ENCODE measurements around the gene LPAR3. TPM values are rescaled to one million over a fixed set of nuclear protein-coding genes. Genes with fewer than 3 reads are reported as not detected.

Gene LPAR3
- total and polyA plus RNA-seq, 2 experiments from 2014 or later = 0.32 TPM; not detected in 1

- no peaks in the 10 kb centered on the region for H3K36me3 ChIP-seq (ENCODE audit: low read depth)
- no peak overlapping the region for H2AFZ ChIP-seq
- no peaks in the 10 kb centered on the region for H3K9me3 ChIP-seq (ENCODE audit: low read depth)
- H3K9me2 ChIP-seq (ENCODE audit: insufficient read depth) = no peaks in the 10 kb centered on the region
- TF ChIP-seq EZH2phosphoT487 (IDR thresholded peaks at IDR 0.05; ENCODE audit: insufficient read depth, low read depth) = no peak
- TF ChIP-seq EZH2 (IDR thresholded peaks at IDR 0.05; ENCODE audit: insufficient read depth, poor library complexity, severe bottlenecking) = no peak
- 55 to 58% methylated on average over 4 of the region's 4 CpGs for WGBS, 2 experiments (ENCODE audit: low coverage in 1 of 2, low lambda C conversion rate in 2 of 2, missing lambda C conversion rate in 2 of 2)
- H3K4me1 ChIP-seq (ENCODE audit: insufficient read depth) = no peaks in the 10 kb centered on the region
- H3K9ac ChIP-seq = no peak overlapping the region
- no peak overlapping the region for H3K4me3 ChIP-seq
- no peak for DNase-seq
- no peaks in the 10 kb centered on the region for H3K27me3 ChIP-seq (replicated peaks; ENCODE audit: insufficient read depth)
- H3F3A ChIP-seq (ENCODE audit: insufficient read depth) = no peaks in the 10 kb centered on the region
- in situ Hi-C loops (cut with MboI) = loop anchor here (10.0 kb wide), 1 partner anchor 765 kb away; no protein-coding TSS in a partner anchor
- H3K27ac ChIP-seq = no peak overlapping the region
- no peak overlapping the region for H3K4me2 ChIP-seq (ENCODE audit: unreplicated experiment)
- no peaks in the 10 kb centered on the region for H4K20me1 ChIP-seq (ENCODE audit: insufficient read depth)
- H3K79me2 ChIP-seq (ENCODE audit: insufficient read depth) = no peaks in the 10 kb centered on the region
Measured at GRCh38 chr1:84919461-84919970, 26.5 kb upstream of the LPAR3 start.

DNA sequence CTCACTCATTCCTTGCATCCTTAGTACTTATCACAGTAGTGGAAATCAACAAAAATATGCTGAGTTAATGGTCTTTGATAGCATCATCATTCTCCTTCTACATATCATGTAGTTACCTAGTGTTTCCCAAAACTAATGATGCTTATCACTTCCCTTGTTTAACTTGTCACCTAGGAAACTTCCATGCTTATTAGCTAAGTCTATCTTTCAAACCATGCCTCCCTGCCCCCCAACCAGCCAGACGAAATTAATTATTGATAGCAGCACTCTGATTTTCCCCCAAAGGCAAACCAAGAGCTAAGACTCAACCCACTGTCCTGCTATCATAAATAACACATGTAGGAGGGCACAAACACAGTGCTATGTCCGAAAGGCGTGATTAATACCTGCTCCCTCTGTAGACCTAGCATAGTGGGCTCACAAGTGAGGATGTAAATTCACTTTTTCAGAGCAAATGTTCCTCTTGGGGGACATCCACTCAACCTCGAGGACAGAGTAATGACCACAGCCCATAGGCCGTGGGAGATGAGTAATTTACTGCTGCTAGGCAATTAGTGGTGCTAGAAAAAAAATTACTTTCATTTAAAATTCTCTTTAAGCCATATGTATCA, 25.8 kb upstream of the LPAR3 start:
- H3K27ac ChIP-seq = no peak overlapping the region
- DNase-seq = no peak
- no peaks in the 10 kb centered on the region for H3K9me3 ChIP-seq (ENCODE audit: low read depth)
- H3F3A ChIP-seq (ENCODE audit: insufficient read depth) = no peaks in the 10 kb centered on the region
- H3K4me2 ChIP-seq (ENCODE audit: unreplicated experiment) = no peak overlapping the region
- no peak for TF ChIP-seq EZH2phosphoT487 (IDR thresholded peaks at IDR 0.05; ENCODE audit: insufficient read depth, low read depth)
- no peak for TF ChIP-seq EZH2 (IDR thresholded peaks at IDR 0.05; ENCODE audit: insufficient read depth, poor library complexity, severe bottlenecking)
- no peaks in the 10 kb centered on the region for H4K20me1 ChIP-seq (ENCODE audit: insufficient read depth)
- no peaks in the 10 kb centered on the region for H3K9me2 ChIP-seq (ENCODE audit: insufficient read depth)
- in situ Hi-C loops (cut with MboI) = loop anchor here (10.0 kb wide), 1 partner anchor 764 kb away; no protein-coding TSS in a partner anchor
- no peak overlapping the region for H3K9ac ChIP-seq
- H3K36me3 ChIP-seq (ENCODE audit: low read depth) = no peaks in the 10 kb centered on the region
- H3K4me1 ChIP-seq (ENCODE audit: insufficient read depth) = no peaks in the 10 kb centered on the region
- WGBS, 2 experiments (ENCODE audit: low coverage in 1 of 2, low lambda C conversion rate in 2 of 2, missing lambda C conversion rate in 2 of 2) = 41 to 48% methylated on average over 5 of the region's 5 CpGs
- H3K27me3 ChIP-seq (replicated peaks; ENCODE audit: insufficient read depth) = no peaks in the 10 kb centered on the region
- H3K79me2 ChIP-seq (ENCODE audit: insufficient read depth) = no peaks in the 10 kb centered on the region
- H3K4me3 ChIP-seq = no peak overlapping the region
- no peak overlapping the region for H2AFZ ChIP-seq

- Histone ChIP-seq H3K9me2 (ENCODE audit: insufficient read depth) (no peaks in the 10 kb centered on the region), H3K4me1 (ENCODE audit: insufficient read depth) (no peaks in the 10 kb centered on the region), H4K20me1 (ENCODE audit: insufficient read depth) (no peaks in the 10 kb centered on the region), H3K27me3 (replicated peaks; ENCODE audit: insufficient read depth) (no peaks in the 10 kb centered on the region), H3K4me2 (ENCODE audit: unreplicated experiment) (no peak overlapping the region), H3K79me2 (ENCODE audit: insufficient read depth) (no peaks in the 10 kb centered on the region), H3K27ac (no peak overlapping the region), H3K9ac (no peak overlapping the region), H3K4me3 (no peak overlapping the region), H3F3A (ENCODE audit: insufficient read depth) (no peaks in the 10 kb centered on the region), H3K9me3 (ENCODE audit: low read depth) (no peaks in the 10 kb centered on the region), H3K36me3 (ENCODE audit: low read depth) (no peaks in the 10 kb centered on the region), H2AFZ (no peak overlapping the region)
- 31 to 54% methylated on average over 2 to 4 of the region's 4 CpGs for WGBS, 2 experiments (ENCODE audit: low coverage in 1 of 2, low lambda C conversion rate in 2 of 2, missing lambda C conversion rate in 2 of 2)
- no peak for TF ChIP-seq EZH2 (IDR thresholded peaks at IDR 0.05; ENCODE audit: insufficient read depth, poor library complexity, severe bottlenecking)
- no peak for TF ChIP-seq EZH2phosphoT487 (IDR thresholded peaks at IDR 0.05; ENCODE audit: insufficient read depth, low read depth)
- in situ Hi-C loops (cut with MboI) = loop anchor here (10.0 kb wide), 1 partner anchor 762 kb away; no protein-coding TSS in a partner anchor
- no peak for DNase-seq
Measured at GRCh38 chr1:84916897-84917296, 23.9 kb upstream of the LPAR3 start.

DNA sequence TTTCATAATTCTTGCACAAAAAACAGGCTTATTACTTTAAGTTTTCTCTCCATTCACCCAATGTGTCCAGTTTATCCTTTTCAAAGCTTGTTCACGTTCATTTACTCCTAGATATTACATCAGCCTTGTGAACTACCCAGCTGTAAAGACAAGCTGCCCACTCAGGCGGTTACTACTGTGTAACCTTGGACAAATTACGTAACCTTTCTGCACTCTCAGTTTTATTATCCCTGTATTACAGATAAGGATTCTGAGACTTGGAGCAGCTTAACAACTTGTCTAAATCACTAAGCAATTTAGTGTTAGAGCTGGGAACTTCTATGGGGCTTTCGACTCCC, 20.5 kb upstream of the LPAR3 start:
- in situ Hi-C loops (cut with MboI) = loop anchor here (10.0 kb wide), 1 partner anchor 759 kb away; no protein-coding TSS in a partner anchor
- WGBS, 2 experiments (ENCODE audit: low coverage in 1 of 2, low lambda C conversion rate in 2 of 2, missing lambda C conversion rate in 2 of 2) = 64 to 66% methylated on average over 4 of the region's 4 CpGs

More for the DNA sequence above, 20.5 kb upstream of the LPAR3 start:
- no peak overlapping the region for H3K27ac ChIP-seq
- no peak overlapping the region for H3K9ac ChIP-seq
- H3K9me2 ChIP-seq (ENCODE audit: insufficient read depth) = no peaks in the 10 kb centered on the region
- TF ChIP-seq EZH2 (IDR thresholded peaks at IDR 0.05; ENCODE audit: insufficient read depth, poor library complexity, severe bottlenecking) = no peak
- no peak for TF ChIP-seq EZH2phosphoT487 (IDR thresholded peaks at IDR 0.05; ENCODE audit: insufficient read depth, low read depth)
- H3F3A ChIP-seq (ENCODE audit: insufficient read depth) = no peaks in the 10 kb centered on the region
- no peaks in the 10 kb centered on the region for H3K36me3 ChIP-seq (ENCODE audit: low read depth)
- H3K27me3 ChIP-seq (replicated peaks; ENCODE audit: insufficient read depth) = no peaks in the 10 kb centered on the region
- H4K20me1 ChIP-seq (ENCODE audit: insufficient read depth) = no peaks in the 10 kb centered on the region
- H3K9me3 ChIP-seq (ENCODE audit: low read depth) = no peaks in the 10 kb centered on the region
- no peak overlapping the region for H2AFZ ChIP-seq
- H3K4me3 ChIP-seq = no peak overlapping the region
- H3K79me2 ChIP-seq (ENCODE audit: insufficient read depth) = no peaks in the 10 kb centered on the region
- peak; percentile 32 for DNase-seq
- H3K4me1 ChIP-seq (ENCODE audit: insufficient read depth) = no peaks in the 10 kb centered on the region
- H3K4me2 ChIP-seq (ENCODE audit: unreplicated experiment) = no peak overlapping the region
